GM19240 (cell line): ENCODE results near the gene FN1.

Source experiments
- DNase-seq: peaks from one replicate; pipeline ENCODE4 v3.0.0; 2011; ENCODE audit warnings: low spot score; ENCODE audit not compliant: insufficient read length

FN1 gene

GRCh38 chr2:215435870-215436704 is at the start of gene FN1:
TSS of gene FN1 (minus strand) at chr2:215436068. CDS start at chr2:215435802, 266 bp downstream.
- DNase-seq, result peak; percentile 43

- no peak for DNase-seq
Measured at GRCh38 chr2:215485032-215485431, 49.2 kb upstream of the FN1 start.

- no peak for DNase-seq
Measured at GRCh38 chr2:215484570-215484969, 48.7 kb upstream of the FN1 start.

DNA sequence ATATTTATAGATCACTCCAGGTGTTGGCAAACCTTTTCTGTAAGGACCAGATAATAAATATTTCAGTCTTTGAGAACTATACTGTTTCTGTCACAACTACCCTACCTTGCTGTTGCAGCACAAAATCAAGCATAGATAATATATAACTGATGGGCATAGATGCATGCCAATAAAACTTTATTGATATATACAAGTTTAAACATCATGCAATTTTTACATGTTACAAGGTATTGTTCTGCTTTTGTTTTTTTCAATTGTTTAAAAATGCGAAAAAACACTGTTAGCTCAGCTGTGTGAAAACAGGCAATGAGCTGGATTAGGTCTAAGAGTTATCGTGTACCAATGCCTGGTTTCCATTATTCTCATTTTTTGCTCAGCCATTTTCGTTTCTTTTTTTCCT is 47.6 kb upstream of the FN1 start:
- DNase-seq, result no peak

DNA sequence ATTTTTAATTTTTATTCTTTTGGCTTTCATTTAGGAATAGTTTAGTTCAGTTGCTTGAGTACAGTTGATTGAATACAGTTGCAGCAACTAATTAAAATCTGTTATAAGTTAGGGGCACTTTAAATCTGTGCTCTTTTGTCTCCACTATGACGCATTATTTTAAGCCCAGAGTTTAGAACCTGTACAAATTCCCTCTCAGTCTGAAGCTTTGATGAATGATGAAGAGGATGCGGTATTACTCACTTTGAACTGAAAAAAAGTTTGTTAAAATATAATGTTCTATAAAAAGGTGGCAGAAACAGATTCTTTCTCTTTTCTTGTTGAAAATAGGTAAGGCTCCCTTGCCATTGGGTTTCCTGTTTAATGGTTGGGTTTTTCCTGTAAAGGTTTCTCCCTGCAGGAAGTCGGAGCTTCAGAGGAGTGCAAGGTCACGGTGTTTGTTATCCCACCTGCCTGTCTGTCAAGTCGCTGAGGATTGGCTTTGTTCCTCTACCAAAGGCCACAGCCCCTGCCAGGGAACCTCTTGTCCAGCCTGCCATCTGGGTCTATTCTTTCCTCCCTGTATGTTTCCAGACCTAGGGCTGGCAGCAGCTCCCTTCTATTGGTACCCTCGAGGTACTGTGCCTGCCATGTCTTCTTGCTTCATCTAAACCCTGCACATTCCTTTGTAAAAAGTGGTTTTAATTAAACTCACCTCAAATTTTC is 43.8 kb upstream of the FN1 start:
- DNase-seq, result no peak

GRCh38 chr2:215479121-215479520 is 43.3 kb upstream of the FN1 start:
- no peak for DNase-seq

DNA sequence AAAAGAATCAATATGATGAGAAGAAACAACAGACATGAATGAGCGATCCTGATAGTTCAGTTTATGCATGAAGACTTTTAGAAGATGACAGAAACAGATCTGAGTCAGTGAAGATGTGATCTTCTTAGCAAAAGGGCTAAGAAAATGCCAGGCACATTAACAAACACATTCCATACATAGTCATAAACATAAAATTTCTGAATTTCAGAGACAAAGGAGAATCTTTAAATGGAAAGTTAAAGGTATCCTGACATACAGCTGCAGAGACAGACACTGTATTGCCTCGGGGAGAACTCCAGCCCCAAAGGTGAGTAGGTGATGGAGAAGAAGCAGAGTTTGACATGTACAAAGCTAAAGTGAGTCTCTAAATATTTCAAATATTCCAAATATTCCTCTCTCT is 40.6 kb upstream of the FN1 start:
- no peak for DNase-seq

- no peak for DNase-seq
Measured at GRCh38 chr2:215466097-215466909, 30.4 kb upstream of the FN1 start.

DNA sequence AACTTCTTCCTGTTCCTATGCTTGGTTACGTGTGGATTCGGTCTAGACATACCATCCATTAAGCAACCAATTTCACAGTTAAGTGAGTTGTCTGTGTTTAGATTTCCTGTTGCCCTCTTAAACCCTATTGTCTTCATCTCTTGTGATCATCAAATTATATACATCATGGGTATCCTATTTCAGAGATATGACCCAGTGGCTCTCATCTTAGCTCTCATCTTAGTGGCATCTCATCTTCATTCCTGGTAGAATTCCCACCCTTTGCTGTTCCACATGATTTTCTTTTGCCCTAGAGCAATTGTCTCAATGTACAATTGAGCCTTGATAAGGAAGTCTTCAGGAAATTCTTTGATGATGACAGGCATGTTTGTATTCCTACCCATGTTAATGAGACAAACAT is 29.4 kb upstream of the FN1 start:
- DNase-seq, result no peak

DNA sequence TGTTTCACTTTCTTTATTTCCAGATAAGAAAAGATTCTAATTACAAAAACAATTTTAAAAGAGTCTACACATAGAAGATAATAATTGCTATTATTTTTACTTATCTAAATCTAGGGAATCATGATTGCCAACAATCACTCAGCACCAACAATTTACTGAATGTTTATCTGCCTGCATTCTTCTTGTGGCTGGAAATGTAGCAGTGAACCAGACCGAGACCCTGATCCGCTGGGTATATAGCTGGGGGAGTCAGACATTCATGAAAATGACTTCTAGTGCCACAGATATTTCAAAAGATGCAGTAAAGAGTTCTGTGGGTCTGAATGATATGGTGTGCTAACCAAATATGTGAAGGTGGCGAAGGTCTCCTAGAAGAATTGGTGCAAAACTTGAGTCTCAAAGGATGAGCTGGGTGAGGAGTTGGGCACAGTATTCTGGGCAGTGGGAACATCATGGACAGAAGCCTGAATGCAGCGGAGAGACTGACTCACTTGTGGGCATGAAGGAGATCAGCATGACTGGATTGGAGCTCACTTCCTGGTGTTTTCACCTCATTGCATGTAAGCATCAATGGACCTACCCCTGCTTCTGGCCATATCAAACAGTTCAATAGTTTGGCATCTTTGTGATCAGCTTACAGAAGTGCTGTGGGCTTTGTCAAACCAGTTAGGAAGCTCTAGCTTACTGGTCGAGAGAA is 26.1 kb upstream of the FN1 start:
- DNase-seq, result no peak

- no peak for DNase-seq
Measured at GRCh38 chr2:215460682-215461382, 25.0 kb upstream of the FN1 start.

DNA sequence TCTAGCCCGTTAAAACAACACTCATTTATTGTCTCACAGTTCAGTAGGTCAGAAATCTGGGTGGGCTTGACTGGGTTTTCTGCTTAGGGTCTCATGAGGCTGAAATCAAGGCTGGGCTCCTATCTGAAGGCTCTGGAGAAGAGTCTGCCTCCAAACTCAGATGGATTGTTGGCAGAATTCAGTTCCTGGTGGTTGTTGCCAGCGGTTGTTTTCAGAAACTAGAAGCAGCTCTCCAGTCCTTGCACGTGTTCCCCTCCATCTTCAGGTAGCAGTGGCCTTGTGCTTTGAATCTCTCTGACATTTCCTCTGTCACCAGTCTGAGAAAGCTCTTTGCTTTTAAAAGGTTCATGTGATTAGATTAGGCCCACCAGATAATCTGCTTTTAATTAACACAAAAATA is 20.1 kb upstream of the FN1 start:
- DNase-seq, result no peak

- DNase-seq, result peak; percentile 11
Measured at GRCh38 chr2:215454519-215455246, 18.8 kb upstream of the FN1 start.

GRCh38 chr2:215452725-215453124 is 16.9 kb upstream of the FN1 start:
- DNase-seq, result no peak

DNA sequence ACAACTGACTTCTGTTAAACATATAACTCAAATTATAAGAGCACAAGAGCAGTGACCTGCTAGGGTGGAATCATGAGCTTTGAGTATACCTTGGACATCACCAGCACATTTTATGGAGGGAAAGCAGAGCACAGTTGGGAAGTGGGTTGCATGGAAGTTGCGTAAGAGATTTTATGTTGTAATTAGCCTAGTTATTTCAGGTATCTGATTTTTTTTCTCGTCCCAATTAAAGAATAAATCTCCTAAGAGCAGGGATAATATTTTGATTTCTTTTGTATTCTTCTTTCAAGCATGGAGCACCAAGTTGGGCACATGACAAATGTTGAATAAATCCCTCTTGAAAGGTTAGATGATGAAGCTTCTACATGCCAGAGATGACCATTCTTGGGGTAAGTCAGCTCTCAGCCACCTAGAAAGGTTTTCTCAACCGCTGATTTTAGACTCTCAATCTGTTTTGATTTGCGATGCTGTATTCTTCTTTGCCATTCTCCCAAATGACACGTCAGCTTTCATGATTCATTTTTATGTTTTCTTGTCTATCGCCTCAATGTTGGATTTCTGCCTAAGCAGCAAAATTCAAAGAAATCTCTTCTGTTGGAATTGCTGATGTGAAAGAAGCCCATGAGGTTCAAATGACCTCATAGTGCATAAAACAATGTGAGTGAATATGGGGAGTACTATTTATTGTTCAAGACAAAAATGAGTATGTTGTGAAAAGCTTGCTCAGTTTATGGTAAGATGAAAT is 15.3 kb upstream of the FN1 start:
- DNase-seq, result no peak

DNA sequence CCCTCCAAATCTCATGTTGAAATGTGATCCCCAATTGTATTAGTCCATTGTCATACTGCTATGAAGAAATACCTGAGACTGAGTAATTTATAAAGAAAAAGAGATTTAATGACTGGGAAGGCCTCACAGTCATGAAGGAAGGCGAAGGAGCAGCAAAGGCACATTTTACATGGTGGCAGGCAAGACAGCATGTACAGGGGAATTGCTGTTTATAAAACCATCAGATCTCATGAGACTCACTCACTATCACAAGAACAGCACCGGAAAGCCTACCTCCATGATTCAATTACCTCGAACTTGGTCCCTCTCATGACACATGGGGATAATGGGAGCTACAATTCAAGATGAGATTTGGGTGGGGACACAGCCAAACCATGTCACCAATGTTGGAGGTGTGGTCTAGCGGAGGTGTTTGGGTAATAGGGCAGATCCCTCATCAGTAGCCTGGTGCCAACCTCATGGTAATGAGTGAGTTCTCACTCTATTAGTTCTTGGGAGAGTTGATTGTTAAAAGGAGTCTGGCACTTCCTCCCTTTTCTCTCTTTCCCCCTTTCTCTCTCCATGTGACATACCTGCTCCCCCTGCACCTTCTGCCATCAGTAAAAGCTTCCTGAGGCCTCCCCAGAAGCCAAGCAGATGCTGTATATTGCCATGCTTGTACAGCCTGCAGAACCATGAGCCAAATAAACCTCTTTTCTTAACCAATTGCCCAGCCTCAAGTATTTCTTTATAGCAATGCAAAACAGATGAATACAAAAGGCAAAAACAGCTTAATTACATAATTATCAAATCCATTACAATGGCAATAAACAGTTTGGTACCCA is 14.5 kb upstream of the FN1 start:
- DNase-seq, result no peak

- no peak for DNase-seq
Measured at GRCh38 chr2:215447673-215448081, 11.8 kb upstream of the FN1 start.

GRCh38 chr2:215447056-215447455 is 11.2 kb upstream of the FN1 start:
- no peak for DNase-seq

DNA sequence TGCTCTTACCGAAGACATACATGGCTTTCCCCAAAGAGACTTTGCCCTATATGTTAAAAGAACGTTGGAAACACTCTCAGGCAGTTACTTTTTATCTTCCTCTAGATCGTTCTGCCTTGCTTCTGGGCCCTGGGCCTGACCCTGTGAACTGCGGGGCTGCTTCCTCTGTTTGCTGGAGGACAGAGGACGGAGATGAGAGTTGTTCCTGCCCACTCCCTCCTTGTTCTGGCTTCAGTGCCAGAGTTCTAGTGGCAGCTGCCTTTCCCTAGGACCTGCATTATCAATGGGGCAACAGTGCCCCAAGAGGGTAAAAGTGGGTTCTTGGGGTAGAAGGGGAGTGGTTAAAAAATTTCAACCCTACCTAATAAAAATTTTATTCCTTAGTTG is 6.5 kb upstream of the FN1 start:
- no peak for DNase-seq
